Upper lobe of left lung (tissue), 4 donors: ENCODE measurements around the gene LIN37.

ENCODE experiments used
- EP300 ChIP-seq, 4 donors: sonication (generic); formaldehyde crosslinking; IDR thresholded peaks; one replicate each; pipeline ENCODE4 v1.5.1; 2017; ENCODE audit warnings: antibody characterized with exemption in 4 of 4, control low read depth in 2 of 4
- POLR2A ChIP-seq, 4 donors: fragments of 450-650 bp; IDR thresholded peaks; one replicate each; pipeline ENCODE4 v1.5.1; 2016 to 2017; ENCODE audit warnings: antibody characterized with exemption in 4 of 4, mild to moderate bottlenecking in 2 of 4
- POLR2AphosphoS5 ChIP-seq, 2 donors: sonication (generic); formaldehyde crosslinking; IDR thresholded peaks; one replicate each; pipeline ENCODE4 v1.5.1; 2017; ENCODE audit warnings: antibody characterized with exemption in 2 of 2
- TF ChIP-seq, protein P1 (sequence below), 6 experiments: fragments of 450-650 bp in 4 of 6; fragments of 200-600 bp in 2 of 6; sonication (generic) in 2 of 6; IDR thresholded peaks; one replicate each; pipeline ENCODE4 v1.5.1; 2016 to 2019; ENCODE audit warnings: antibody characterized with exemption in 6 of 6

DNA sequence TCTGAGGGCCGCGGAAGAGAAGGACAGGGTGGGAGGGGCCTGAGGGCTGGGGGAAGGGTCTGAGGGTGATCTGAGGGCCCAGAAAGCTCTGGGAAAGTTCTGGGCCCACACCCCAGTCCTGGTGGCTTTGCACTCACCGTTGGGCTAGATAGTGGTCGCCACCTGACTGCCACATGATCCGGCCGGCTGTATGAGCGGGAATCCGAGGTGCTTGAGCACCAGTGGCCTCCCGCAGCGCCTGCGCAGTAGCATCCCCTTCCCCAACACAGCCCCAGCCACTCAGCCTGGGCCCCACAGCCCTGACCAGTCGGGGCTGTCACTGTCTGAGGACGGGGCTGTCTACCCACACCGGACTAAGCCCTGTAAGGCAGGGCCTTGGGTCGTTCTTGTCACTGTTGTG lies 49.3 kb downstream of the LIN37 start:
- TF ChIP-seq, protein P1, sequence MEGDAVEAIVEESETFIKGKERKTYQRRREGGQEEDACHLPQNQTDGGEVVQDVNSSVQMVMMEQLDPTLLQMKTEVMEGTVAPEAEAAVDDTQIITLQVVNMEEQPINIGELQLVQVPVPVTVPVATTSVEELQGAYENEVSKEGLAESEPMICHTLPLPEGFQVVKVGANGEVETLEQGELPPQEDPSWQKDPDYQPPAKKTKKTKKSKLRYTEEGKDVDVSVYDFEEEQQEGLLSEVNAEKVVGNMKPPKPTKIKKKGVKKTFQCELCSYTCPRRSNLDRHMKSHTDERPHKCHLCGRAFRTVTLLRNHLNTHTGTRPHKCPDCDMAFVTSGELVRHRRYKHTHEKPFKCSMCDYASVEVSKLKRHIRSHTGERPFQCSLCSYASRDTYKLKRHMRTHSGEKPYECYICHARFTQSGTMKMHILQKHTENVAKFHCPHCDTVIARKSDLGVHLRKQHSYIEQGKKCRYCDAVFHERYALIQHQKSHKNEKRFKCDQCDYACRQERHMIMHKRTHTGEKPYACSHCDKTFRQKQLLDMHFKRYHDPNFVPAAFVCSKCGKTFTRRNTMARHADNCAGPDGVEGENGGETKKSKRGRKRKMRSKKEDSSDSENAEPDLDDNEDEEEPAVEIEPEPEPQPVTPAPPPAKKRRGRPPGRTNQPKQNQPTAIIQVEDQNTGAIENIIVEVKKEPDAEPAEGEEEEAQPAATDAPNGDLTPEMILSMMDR (IDR thresholded peaks at IDR 0.05), result no peak
- TF ChIP-seq POLR2AphosphoS5 (IDR thresholded peaks at IDR 0.05) (no peak), POLR2A (IDR thresholded peaks at IDR 0.05) (no peak), EP300 (IDR thresholded peaks at IDR 0.05) (no peak)
